Measurements from ENCODE around the gene BDNF. TPM values are rescaled to one million over a fixed set of nuclear protein-coding genes. Genes with fewer than 3 reads are reported as not detected.
A peak's percentile ranks its signal among the peaks of the same experiment; 100 is the strongest.

BDNF gene
- total and polyA plus RNA-seq, 2 of the 8 experiments (the other 6 are each of a cell fraction or from before 2014, with no cell fraction given) = 2.4 to 5.4 TPM

- H3K56ac ChIP-seq (replicated peaks; ENCODE audit: insufficient read length, low read depth, low read length) = peak overlapping the region; percentile 88
- no peak overlapping the region for H4K8ac ChIP-seq (ENCODE audit: extremely low read depth, insufficient read depth, low read length)
- H4K91ac ChIP-seq (replicated peaks; ENCODE audit: insufficient read length, low read length) = no peak overlapping the region
- H4K5ac ChIP-seq (ENCODE audit: insufficient read length, low read depth, low read length) = peak overlapping the region; percentile 55
- no peaks in the 10 kb centered on the region for H3K79me1 ChIP-seq (ENCODE audit: low read depth, low read length)
- no peak overlapping the region for H2AK5ac ChIP-seq (ENCODE audit: low read depth, low read length)
- peak overlapping the region; percentile 48; the same call in 1 of the 2 replicates for H3K18ac ChIP-seq (ENCODE audit: extremely low read depth, low read length)
- H4K20me1 ChIP-seq (replicated peaks in 1 of 2; ENCODE audit: control insufficient read depth in 1 of 2, insufficient read depth in 2 of 2, low read length in 2 of 2) = peaks cover 0 to 4% of the 10 kb centered on the region in 2 experiments
- peak overlapping the region; percentile 3; the same call in 1 of the 2 replicates for H2BK5ac ChIP-seq (ENCODE audit: low read depth, low read length)
- no peaks in the 10 kb centered on the region for H3K9me3 ChIP-seq (ENCODE audit: insufficient read depth in 2 of 2, low read depth in 1 of 2, low read length in 1 of 2)
- H3K79me2 ChIP-seq (ENCODE audit: control insufficient read depth in 1 of 2, insufficient read depth in 2 of 2, low read length in 2 of 2) = no peaks in the 10 kb centered on the region
- no peak overlapping the region for H3K23ac ChIP-seq (ENCODE audit: insufficient read length)
- ChIA-PET CTCF (ENCODE audit: partially characterized antibody) (interaction anchor here (1.0 to 11.2 kb wide), 9 partner anchors 9 to 801 kb away, joined by 3 to 223 read pairs (median 4); partner anchors contain the start of gene BDNF), POLR2A (ENCODE audit: partially characterized antibody) (interaction anchor here (0.7 to 9.1 kb wide), 20 partner anchors 9 to 569 kb away, joined by 3 to 191 read pairs (median 5); partner anchors contain the start of genes BDNF, KIF18A and METTL15)
- 1% methylated on average over 24 of the region's 30 CpGs; no CpG with 5 or more reads in 1 of the 2 experiments for WGBS, 2 experiments (ENCODE audit: extremely low coverage in 1 of 2, insufficient coverage in 1 of 2, insufficient read length in 1 of 2, insufficient replicate concordance in 2 of 2, low coverage in 1 of 2, low lambda C conversion rate in 2 of 2, missing lambda C conversion rate in 1 of 2)
- no peak overlapping the region for H3K4ac ChIP-seq (replicated peaks; ENCODE audit: insufficient read length, low read depth, low read length)
- peak overlapping the region; percentile 93 to 94 for H3K4me2 ChIP-seq (ENCODE audit: insufficient read depth in 1 of 2, low read depth in 2 of 2, low read length in 2 of 2)
- H2BK12ac ChIP-seq (ENCODE audit: low read depth, low read length) = peak overlapping the region; percentile 18; the same call in 1 of the 2 replicates
- FAIRE-seq (no peak), DNase-seq (ENCODE audit: low read depth in 1 of 2, low spot score in 2 of 2) (peak in 1 of 2 experiments; percentile 71)
- H3K4me3 ChIP-seq (ENCODE audit: extremely low read depth in 1 of 4, insufficient read depth in 2 of 4, low read depth in 3 of 4, low read length in 4 of 4) = peak overlapping the region; percentile 77 to 99 (median 80)
- no peak overlapping the region for H2BK20ac ChIP-seq (ENCODE audit: low read length)
- H2AFZ ChIP-seq (ENCODE audit: low read length) = peak overlapping the region; percentile 98
- H3K27me3 ChIP-seq (replicated peaks in 1 of 4; ENCODE audit: control insufficient read depth in 3 of 4, extremely low read depth in 1 of 4, insufficient read depth in 3 of 4, low read length in 3 of 4) = peaks cover 7 to 24% (median 22%) of the 10 kb centered on the region in 4 experiments
- no peak overlapping the region for H2BK15ac ChIP-seq (ENCODE audit: low read length)
- H3K23me2 ChIP-seq (ENCODE audit: low read depth, low read length) = peaks cover 37% of the 10 kb centered on the region
- H3K14ac ChIP-seq (ENCODE audit: insufficient read length) = no peak overlapping the region
- peak overlapping the region; percentile 68 to 88 (median 83) for H3K9ac ChIP-seq (replicated peaks in 1 of 4; ENCODE audit: extremely low read depth in 1 of 4, low read depth in 3 of 4, low read length in 3 of 4)
- no peak overlapping the region for H2BK120ac ChIP-seq (replicated peaks; ENCODE audit: low read depth, low read length)
- peak overlapping the region; percentile 93 for H3K27ac ChIP-seq (ENCODE audit: low read depth, low read length)
- peaks cover 5 to 15% (median 9%) of the 10 kb centered on the region in 4 experiments for H3K4me1 ChIP-seq (replicated peaks in 1 of 4; ENCODE audit: control insufficient read depth in 3 of 4, insufficient read depth in 4 of 4, low read length in 3 of 4)
- no peaks in the 10 kb centered on the region for H3K36me3 ChIP-seq (ENCODE audit: control insufficient read depth in 2 of 4, insufficient read depth in 4 of 4, low read length in 3 of 4)
- TF ChIP-seq NANOG (IDR thresholded peaks at IDR 0.05; ENCODE audit: insufficient read depth, low read depth, low read length, poor library complexity, severe bottlenecking) = no peak
- TF ChIP-seq BCL11A (IDR thresholded peaks at IDR 0.05; ENCODE audit: low read depth in 2 of 2, low read length in 2 of 2) = no peak
- TF ChIP-seq POLR2AphosphoS5 (IDR thresholded peaks at IDR 0.05; ENCODE audit: low read depth, low read length) = peak; percentile 86; the same call in 1 of the 2 replicates
- TF ChIP-seq POLR2A (IDR thresholded peaks at IDR 0.05; ENCODE audit: control extremely low read depth in 1 of 2, low read depth in 2 of 2, low read length in 2 of 2) = peak in 1 of 2 experiments; percentile 70; a peak in 2 of 3 replicates
- no peak for TF ChIP-seq KDM5A (IDR thresholded peaks at IDR 0.05; ENCODE audit: low read length)
- no peak for TF ChIP-seq EZH2 (IDR thresholded peaks at IDR 0.05; ENCODE audit: low read depth, low read length, severe bottlenecking)
- no peak for TF ChIP-seq RFX5 (IDR thresholded peaks at IDR 0.05; ENCODE audit: borderline replicate concordance, low read depth, low read length)
- no peak for TF ChIP-seq USF2 (IDR thresholded peaks at IDR 0.05; ENCODE audit: low read length)
- TF ChIP-seq GABPA (IDR thresholded peaks at IDR 0.05; ENCODE audit: borderline replicate concordance, insufficient read depth, low read length) = no peak
- peak; percentile 57; the same call in 1 of the 2 replicates for TF ChIP-seq TAF1 (IDR thresholded peaks at IDR 0.05; ENCODE audit: low read depth, low read length)
- no peak for TF ChIP-seq TAF7 (optimal IDR thresholded peaks at IDR 0.05; ENCODE audit: borderline replicate concordance, low read depth, low read length)
- no peak for TF ChIP-seq JUND (IDR thresholded peaks at IDR 0.05; ENCODE audit: low read length)
These were observed 18.1 kb upstream of the BDNF start for GRCh38 chr11:27718346-27718862.
